DND-41 (cell line): ENCODE results near the gene SERHL2.

Source experiments
- CTCF ChIP-seq: IDR thresholded peaks from 2 replicates; pipeline ENCODE4 v1.5.1; 2012; ENCODE audit warnings: borderline replicate concordance, low read length, moderate library complexity, mild to moderate bottlenecking; ENCODE audit not compliant: poor library complexity, severe bottlenecking; ENCODE audit errors: extremely low read depth
- EZH2 ChIP-seq: IDR thresholded peaks from 3 replicates; pipeline ENCODE4 v1.6.1; 2012; ENCODE audit warnings: borderline replicate concordance, low read depth, mild to moderate bottlenecking, moderate library complexity, low read length, inconsistent platforms; ENCODE audit not compliant: severe bottlenecking

DNA sequence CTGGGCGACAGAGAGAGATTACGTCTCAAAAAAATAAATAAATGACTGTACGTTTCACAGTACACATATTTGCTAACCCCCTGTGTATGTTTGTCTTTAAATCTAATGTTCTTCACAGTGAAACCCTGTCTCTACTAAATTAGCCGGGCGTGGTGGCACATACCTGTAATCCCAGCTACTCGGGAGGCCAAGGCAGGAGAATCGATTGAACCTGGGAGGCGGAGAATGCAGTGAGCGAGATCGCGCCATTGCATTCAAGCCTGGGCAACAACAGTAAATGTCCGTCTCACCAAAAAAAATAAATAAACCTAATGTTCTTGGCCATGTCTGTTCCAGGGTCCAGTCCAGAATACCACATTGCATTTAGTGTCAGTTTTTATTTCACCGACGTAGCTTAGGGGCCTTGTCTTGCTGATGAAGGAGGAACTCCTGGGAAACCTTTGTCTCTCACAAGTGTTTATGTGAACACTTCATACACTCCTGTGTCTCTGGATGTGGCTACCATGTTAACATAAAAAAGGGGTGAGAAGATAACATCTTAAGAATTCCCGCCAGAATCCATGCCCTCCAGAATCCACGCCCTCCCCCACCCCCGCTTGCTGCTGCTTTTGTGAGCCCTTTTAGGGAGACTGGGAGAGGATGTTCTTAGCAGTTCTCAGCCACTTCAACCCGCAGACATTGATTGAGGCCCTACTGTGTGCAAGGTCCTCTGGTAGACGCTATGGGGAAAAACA is 5.0 kb upstream of the SERHL2 start:
- TF ChIP-seq CTCF (no peak), EZH2 (no peak)
